H1 (cell line): ENCODE measurements around the gene TOR4A. TPM values are rescaled to one million over a fixed set of nuclear protein-coding genes. Genes with fewer than 3 reads are reported as not detected.

ENCODE experiments used
- CTCF ChIA-PET: fragments of 300-600 bp; sonication (Branson Sonifier 250); formaldehyde crosslinking; loops from one replicate; lab custom pipeline; 2021; ENCODE audit not compliant: partially characterized antibody; lab: Charles Lee
- POLR2A ChIA-PET: fragments of 300-600 bp; sonication (Branson Sonifier 250); formaldehyde crosslinking; loops from one replicate; lab custom pipeline; 2021; ENCODE audit warnings: inconsistent platforms; ENCODE audit not compliant: partially characterized antibody; lab: Charles Lee
- DNase-seq, 2 experiments: peaks; one replicate each; pipeline versions ENCODE4 v3.0.0 to v3.0.0-alpha.2; 2010 to 2022; ENCODE audit warnings: low spot score in 2 of 2, low read depth in 1 of 2, mixed read lengths in 1 of 2
- FAIRE-seq: peaks from 2 replicates; lab custom pipeline; 2011; peaks lifted over from hg19 to GRCh38; lab: Jason Lieb, UNC
- H2AFZ ChIP-seq: 2 replicates; pipeline ENCODE4 v1.8.1; 2012; ENCODE audit warnings: low read length, inconsistent platforms
- H2AK5ac ChIP-seq: 2 replicates; pipeline ENCODE4 v1.6.1; 2013; ENCODE audit warnings: low read depth, low read length
- H2BK120ac ChIP-seq: replicated peaks from 2 replicates; pipeline ENCODE3; 2013; ENCODE audit warnings: low read depth, low read length, inconsistent platforms
- H2BK12ac ChIP-seq: 2 replicates; pipeline ENCODE4 v1.6.1; 2013; ENCODE audit warnings: low read depth, low read length
- H2BK15ac ChIP-seq: 2 replicates; pipeline ENCODE4 v1.6.1; 2013; ENCODE audit warnings: low read length
- H2BK20ac ChIP-seq: 2 replicates; pipeline ENCODE4 v1.6.1; 2013; ENCODE audit warnings: low read length
- H2BK5ac ChIP-seq: 2 replicates; pipeline ENCODE4 v1.6.1; 2013; ENCODE audit warnings: low read depth, low read length
- H3K14ac ChIP-seq: 2 replicates; pipeline ENCODE4 v1.6.1; 2013; ENCODE audit warnings: inconsistent platforms; ENCODE audit not compliant: insufficient read length
- H3K18ac ChIP-seq: 2 replicates; pipeline ENCODE4 v1.6.1; 2013; ENCODE audit warnings: low read length; ENCODE audit errors: extremely low read depth
- H3K23ac ChIP-seq: 2 replicates; pipeline ENCODE4 v1.6.1; 2013; ENCODE audit warnings: inconsistent platforms; ENCODE audit not compliant: insufficient read length
- H3K23me2 ChIP-seq: 2 replicates; pipeline ENCODE4 v1.6.1; 2013; ENCODE audit warnings: low read depth, low read length
- H3K27ac ChIP-seq: 2 replicates; pipeline ENCODE4 v1.6.1; 2011; ENCODE audit warnings: low read depth, low read length, inconsistent platforms
- H3K27me3 ChIP-seq, 4 experiments: replicated peaks in 1 of 4; 1 replicate in 1 of 4; 2 replicates in 3 of 4; pipeline versions ENCODE4 v1.6.1 to v1.8.1; 2011 to 2013; ENCODE audit warnings: low read length in 3 of 4, mild to moderate bottlenecking in 3 of 4, inconsistent platforms in 2 of 4, mixed read lengths in 2 of 4, moderate library complexity in 1 of 4; ENCODE audit not compliant: control insufficient read depth in 3 of 4, insufficient read depth in 3 of 4; ENCODE audit errors: extremely low read depth in 1 of 4
- H3K36me3 ChIP-seq, 4 experiments: 2 replicates each; pipeline versions ENCODE4 v1.6.1 to v1.8.1; 2011 to 2013; ENCODE audit warnings: mild to moderate bottlenecking in 4 of 4, low read length in 3 of 4, moderate library complexity in 2 of 4, control low read depth in 1 of 4, inconsistent platforms in 1 of 4; ENCODE audit not compliant: insufficient read depth in 4 of 4, control insufficient read depth in 2 of 4
- H3K4ac ChIP-seq: replicated peaks from 2 replicates; pipeline ENCODE3; 2013; ENCODE audit warnings: low read length, low read depth, mixed read lengths, inconsistent platforms; ENCODE audit not compliant: insufficient read length
- H3K4me1 ChIP-seq, 4 experiments: replicated peaks in 1 of 4; 1 replicate in 1 of 4; 2 replicates in 3 of 4; pipeline versions ENCODE4 v1.6.1 to v1.8.1; 2011 to 2013; ENCODE audit warnings: low read length in 3 of 4, inconsistent platforms in 2 of 4, mixed read lengths in 1 of 4; ENCODE audit not compliant: insufficient read depth in 4 of 4, control insufficient read depth in 3 of 4
- H3K4me2 ChIP-seq, 2 experiments: 2 replicates each; pipeline versions ENCODE4 v1.6.1 to v1.8.1; 2011 to 2013; ENCODE audit warnings: low read depth in 2 of 2, low read length in 2 of 2, control low read depth in 1 of 2, inconsistent platforms in 1 of 2, mild to moderate bottlenecking in 1 of 2; ENCODE audit not compliant: insufficient read depth in 1 of 2
- H3K4me3 ChIP-seq, 4 experiments: fragments of 200-600, 300-600 bp in 1 of 4; sonication (generic), shearing (Covaris generic), sonication (Bioruptor Twin) in 1 of 4; 2 replicates each; pipeline versions ENCODE4 v1.5.1 to v1.8.1; 2011 to 2016; ENCODE audit warnings: low read length in 4 of 4, low read depth in 3 of 4, control low read depth in 2 of 4, inconsistent platforms in 2 of 4, mild to moderate bottlenecking in 2 of 4, mixed read lengths in 1 of 4, moderate library complexity in 1 of 4; ENCODE audit not compliant: insufficient read depth in 2 of 4; ENCODE audit errors: extremely low read depth in 1 of 4
- H3K56ac ChIP-seq: replicated peaks from 2 replicates; pipeline ENCODE3; 2013; ENCODE audit warnings: low read depth, mild to moderate bottlenecking, mixed read lengths, low read length, inconsistent platforms; ENCODE audit not compliant: insufficient read length
- H3K79me1 ChIP-seq: 2 replicates; pipeline ENCODE4 v1.6.1; 2013; ENCODE audit warnings: low read depth, low read length, control low read depth
- H3K79me2 ChIP-seq, 2 experiments: 2 replicates each; pipeline versions ENCODE4 v1.6.1 to v1.8.1; 2012 to 2013; ENCODE audit warnings: low read length in 2 of 2, mild to moderate bottlenecking in 2 of 2, inconsistent platforms in 1 of 2; ENCODE audit not compliant: insufficient read depth in 2 of 2, control insufficient read depth in 1 of 2
- H3K9ac ChIP-seq, 4 experiments: replicated peaks in 1 of 4; 1 replicate in 1 of 4; 2 replicates in 3 of 4; pipeline versions ENCODE4 v1.6.1 to v1.8.1; 2011 to 2013; ENCODE audit warnings: low read depth in 3 of 4, low read length in 3 of 4, control low read depth in 2 of 4, mild to moderate bottlenecking in 2 of 4, moderate library complexity in 2 of 4, inconsistent platforms in 1 of 4; ENCODE audit errors: extremely low read depth in 1 of 4
- H3K9me3 ChIP-seq, 2 experiments: 2 replicates each; pipeline versions ENCODE4 v1.6.1 to v1.8.1; 2012 to 2013; ENCODE audit warnings: mild to moderate bottlenecking in 2 of 2, moderate library complexity in 2 of 2, control low read depth in 1 of 2, inconsistent platforms in 1 of 2, low read depth in 1 of 2, low read length in 1 of 2, mixed read lengths in 1 of 2; ENCODE audit not compliant: insufficient read depth in 2 of 2
- H4K20me1 ChIP-seq, 2 experiments: replicated peaks in 1 of 2; 2 replicates each; pipeline versions ENCODE3 to v1.8.1; 2011 to 2013; ENCODE audit warnings: inconsistent platforms in 2 of 2, low read length in 2 of 2, mild to moderate bottlenecking in 1 of 2; ENCODE audit not compliant: insufficient read depth in 2 of 2, control insufficient read depth in 1 of 2
- H4K5ac ChIP-seq: 2 replicates; pipeline ENCODE4 v1.6.1; 2013; ENCODE audit warnings: low read length, low read depth, mixed read lengths, inconsistent platforms; ENCODE audit not compliant: insufficient read length
- H4K8ac ChIP-seq: 2 replicates; pipeline ENCODE4 v1.8.0; 2013; ENCODE audit warnings: mild to moderate bottlenecking, moderate library complexity, low read length, inconsistent platforms; ENCODE audit not compliant: insufficient read depth; ENCODE audit errors: extremely low read depth
- H4K91ac ChIP-seq: replicated peaks from 2 replicates; pipeline ENCODE3; 2013; ENCODE audit warnings: low read length, mixed read lengths, inconsistent platforms; ENCODE audit not compliant: insufficient read length
- BACH1 ChIP-seq: IDR thresholded peaks from 2 replicates; pipeline ENCODE4 v1.6.1; 2012; ENCODE audit warnings: low read length, improper control_type of control experiment
- KDM5A ChIP-seq: fragments of 200-600 bp; IDR thresholded peaks from 2 replicates; pipeline ENCODE4 v1.7.1; 2012; ENCODE audit warnings: mild to moderate bottlenecking, low read length, inconsistent platforms, mixed read lengths
- WGBS, 2 experiments: shearing (Covaris generic) in 1 of 2; methylation state at CpG; one replicate each; pipeline versions ENCODE4 v1.1.6 to v1.1.7; 2013 to 2015; ENCODE audit warnings: low lambda C conversion rate in 2 of 2, mixed read lengths in 2 of 2, inconsistent platforms in 1 of 2, low coverage in 1 of 2, missing lambda C conversion rate in 1 of 2; ENCODE audit not compliant: insufficient replicate concordance in 2 of 2, insufficient coverage in 1 of 2, insufficient read length in 1 of 2; ENCODE audit errors: extremely low coverage in 1 of 2, missing lambda C conversion rate in 1 of 2; 5-methylcytosine and 5-hydroxymethylcytosine counted together
- polyA plus RNA-seq, 7 experiments: library from polyadenylated mRNA; depleted of rRNA in 3 of 7; stranded (reverse) in 5 of 7; unstranded in 2 of 7; fragments of >200 nt in 5 of 7; fragments of 200-250 nt in 2 of 7; gene quantifications; 1 replicate in 5 of 7; 2 replicates in 1 of 7; 4 replicates in 1 of 7; pipeline versions ENCODE4 v1.2.1 to v1.2.3, GENCODE V29; 2011 to 2013; ENCODE audit warnings: missing spikeins in 2 of 7, mixed read lengths in 2 of 7
- total RNA-seq: library from RNA; stranded (reverse); fragmentation: NEBNext Ultra II Directional; extraction: Animal tissue kit (Norgen Biotek cat#: 25700); gene quantifications from 2 replicates; pipeline ENCODE4 v1.2.1, GENCODE V29; 2021

Gene TOR4A
- total and polyA plus RNA-seq, 2 of the 8 experiments (the other 6 are each of a cell fraction or from before 2014, with no cell fraction given) = 8.4 to 9.3 TPM

DNA sequence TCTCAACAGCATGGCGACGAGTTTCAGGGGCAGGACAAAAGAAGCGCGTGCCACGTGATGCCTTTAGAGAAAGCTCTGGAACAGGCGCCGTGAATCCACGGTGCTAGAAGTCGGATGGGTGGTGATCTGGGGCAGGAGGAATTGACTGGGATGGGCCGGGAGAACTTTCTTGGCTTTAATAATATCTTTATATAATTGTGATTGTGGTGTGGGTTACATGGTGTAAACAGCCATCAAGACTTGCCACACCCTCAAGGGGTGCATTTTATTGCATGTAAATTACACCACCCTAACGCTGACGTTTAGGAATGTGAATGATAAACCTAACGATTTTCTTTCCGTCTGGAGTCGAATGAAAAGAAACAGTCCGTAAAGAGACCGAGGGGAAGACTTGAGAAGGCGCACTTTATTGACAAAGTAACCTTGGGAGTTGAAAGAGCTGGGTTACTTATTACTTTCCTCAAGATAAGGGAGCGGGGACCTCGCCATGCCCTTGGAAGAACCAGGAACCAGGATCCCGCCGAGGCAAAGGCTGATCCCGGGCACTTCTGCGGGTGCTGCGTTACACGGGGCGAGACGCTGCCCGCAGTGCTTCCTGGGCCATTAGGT lies 16.1 kb downstream of the TOR4A start:
- peak overlapping the region; percentile 53; the same call in 1 of the 2 replicates for H2AK5ac ChIP-seq
- no peaks in the 10 kb centered on the region for H3K79me1 ChIP-seq
- H3K4me2 ChIP-seq = no peak overlapping the region
- H3K27me3 ChIP-seq = peaks cover 0 to 24% (median 12%) of the 10 kb centered on the region in 4 experiments; a peak in 5 of 7 replicates
- H2BK15ac ChIP-seq = peak overlapping the region; percentile 40; the same call in 1 of the 2 replicates
- no peak overlapping the region for H4K5ac ChIP-seq
- no peak overlapping the region for H2AFZ ChIP-seq
- no peaks in the 10 kb centered on the region for H3K79me2 ChIP-seq
- no peak overlapping the region for H2BK20ac ChIP-seq
- POLR2A ChIA-PET = interaction anchor here (1.1 to 1.8 kb wide), 2 partner anchors 12 to 16 kb away, joined by 3 to 5 read pairs; partner anchors contain the start of gene TOR4A
- peaks cover 0 to 4% of the 10 kb centered on the region in 2 experiments; a peak in 2 of 4 replicates for H3K9me3 ChIP-seq
- no peak overlapping the region for H2BK120ac ChIP-seq
- H3K23me2 ChIP-seq = peaks cover 4% of the 10 kb centered on the region; the same call in 1 of the 2 replicates
- no peak overlapping the region for H4K8ac ChIP-seq
- FAIRE-seq = no peak
- H3K18ac ChIP-seq = no peak overlapping the region
- H3K9ac ChIP-seq = no peak overlapping the region
- CTCF ChIA-PET = interaction anchor here (0.8 to 2.7 kb wide), 9 partner anchors 10 to 258 kb away, joined by 3 to 7 read pairs (median 3); no protein-coding TSS in a partner anchor
- peaks cover 3 to 4% of the 10 kb centered on the region in 2 experiments for H4K20me1 ChIP-seq
- H2BK12ac ChIP-seq = peak overlapping the region; percentile 88; the same call in 1 of the 2 replicates
- no peak overlapping the region for H4K91ac ChIP-seq
- H3K14ac ChIP-seq = no peak overlapping the region
- no peak for TF ChIP-seq BACH1
- TF ChIP-seq KDM5A = no peak
- no peak overlapping the region for H3K4me3 ChIP-seq
- no peak overlapping the region for H3K56ac ChIP-seq
- 91% methylated on average over 29 of the region's 29 CpGs; no CpG with 5 or more reads in 1 of the 2 experiments for WGBS, 2 experiments
- H2BK5ac ChIP-seq = 0 out of 2 replicates have a peak overlapping the region, but pooled peaks have one; percentile 24
- no peak overlapping the region for H3K4ac ChIP-seq
- no peaks in the 10 kb centered on the region for H3K36me3 ChIP-seq
- H3K23ac ChIP-seq = no peak overlapping the region
- DNase-seq = no peak
- peaks cover 3 to 18% (median 16%) of the 10 kb centered on the region in 4 experiments for H3K4me1 ChIP-seq
- no peak overlapping the region for H3K27ac ChIP-seq
